Activated CD8-positive, alpha-beta T cell treated with anti-CD3 and anti-CD28 coated beads for 36 hours (primary cell): Measurements from ENCODE around the gene OTUB1. TPM values are rescaled to one million over a fixed set of nuclear protein-coding genes. Genes with fewer than 3 reads are reported as not detected.

Experiments used
- ATAC-seq: fragments of 200-7000 bp; cut with Tn5 transposase; one replicate; pipeline ENCODE4 v1.10.0; 2021; ENCODE audit warnings: mild to moderate bottlenecking, moderate library complexity
- CTCF ChIA-PET: fragments of 350-600 bp; sonication (Branson Sonifier 250); formaldehyde crosslinking; loops from one replicate; lab custom pipeline; 2021; ENCODE audit warnings: antibody characterized with exemption; lab: Charles Lee
- POLR2A ChIA-PET: fragments of 350-600 bp; sonication (Branson Sonifier 250); formaldehyde crosslinking; loops from one replicate; lab custom pipeline; 2021; ENCODE audit warnings: antibody characterized with exemption; lab: Charles Lee
- DNase-seq: peaks from one replicate; pipeline ENCODE4 v3.0.0-alpha.2; 2020
- H3K27ac Mint-ChIP-seq: one replicate; pipeline ENCODE4 v1.8.0; 2021; ENCODE audit warnings: mild to moderate bottlenecking, mixed read lengths
- H3K27me3 Mint-ChIP-seq: one replicate; pipeline ENCODE4 v1.8.0; 2021; ENCODE audit warnings: mixed read lengths
- H3K36me3 Mint-ChIP-seq: one replicate; pipeline ENCODE4 v1.8.0; 2021; ENCODE audit warnings: low read depth, mixed read lengths
- H3K4me1 Mint-ChIP-seq: one replicate; pipeline ENCODE4 v1.8.0; 2021; ENCODE audit warnings: low read depth, mixed read lengths
- H3K4me3 Mint-ChIP-seq: one replicate; pipeline ENCODE4 v1.8.0; 2021; ENCODE audit warnings: mild to moderate bottlenecking, moderate library complexity, mixed read lengths
- H3K9me3 Mint-ChIP-seq: one replicate; pipeline ENCODE4 v1.8.0; 2021; ENCODE audit warnings: mixed read lengths
- CTCF ChIP-seq: fragments of 200-600 bp; IDR thresholded peaks from one replicate; pipeline ENCODE4 v1.8.0; 2022; ENCODE audit warnings: antibody characterized with exemption, mild to moderate bottlenecking
- intact Hi-C: fragments of 100-400 bp; cut with micrococcal nuclease; formaldehyde crosslinking; loops from one replicate; pipeline ENCODE4 v1.10.0; 2022
- total RNA-seq, 2 experiments: library from RNA; stranded (reverse); gene quantifications; one replicate each; pipeline ENCODE4 v1.2.3, GENCODE V29; 2021

The OTUB1 gene
- total RNA-seq: 10 to 100 TPM; 70.1 to 73.9 TPM

- intact Hi-C loops: no loop called here
- DNase-seq (peak; percentile 93), ATAC-seq (peak; percentile 91)
- peak within 1 kb of the TSS; percentile 87 for H3K27ac Mint-ChIP-seq
- peak within 1 kb of the TSS; percentile 82 for H3K4me3 Mint-ChIP-seq
- H3K27me3 Mint-ChIP-seq: no peaks in the 10 kb centered on the region
- CTCF ChIA-PET: interaction anchor here (0.7 to 1.3 kb wide), 4 partner anchors 10 to 163 kb away, joined by 3 to 9 read pairs (median 4); no protein-coding TSS in a partner anchor
- H3K9me3 Mint-ChIP-seq: no peaks in the 10 kb centered on the region
- no peak for TF ChIP-seq CTCF
- POLR2A ChIA-PET: interaction anchor here (0.9 to 2.5 kb wide), 5 partner anchors 8 to 41 kb away, joined by 3 to 7 read pairs (median 4); no protein-coding TSS in a partner anchor
- peaks cover 27% of the 10 kb centered on the region for H3K36me3 Mint-ChIP-seq
- H3K4me1 Mint-ChIP-seq: peaks cover 29% of the 10 kb centered on the region
These were observed at the start of gene OTUB1 for GRCh38 chr11:63986156-63986931. OTUB1 (plus strand) TSS chr11:63986438; CDS start chr11:63986457, 19 bp downstream.

GRCh38 chr11:63937713-63938478 lies 48.3 kb upstream of the OTUB1 start:
- Mint-ChIP-seq H3K9me3 (no peaks in the 10 kb centered on the region), H3K4me1 (peaks cover 24% of the 10 kb centered on the region), H3K36me3 (no peaks in the 10 kb centered on the region), H3K4me3 (peak overlapping the region; percentile 79), H3K27me3 (no peaks in the 10 kb centered on the region), H3K27ac (peak overlapping the region; percentile 83)
- ChIA-PET POLR2A (interaction anchor here (1.0 to 1.5 kb wide), 2 partner anchors 19 to 47 kb away, joined by 4 to 6 read pairs; no protein-coding TSS in a partner anchor), CTCF (interaction anchor here (0.5 to 1.5 kb wide), 2 partner anchors 16 to 17 kb away, joined by 3 to 4 read pairs; no protein-coding TSS in a partner anchor)
- DNase-seq (peak; percentile 51), ATAC-seq (peak; percentile 19)
- intact Hi-C loops: no loop called here
- no peak for TF ChIP-seq CTCF

- no peaks in the 10 kb centered on the region for H3K27me3 Mint-ChIP-seq
- no peaks in the 10 kb centered on the region for H3K36me3 Mint-ChIP-seq
These were observed 47.5 kb upstream of the OTUB1 start, which contains the start of gene NAA40 for GRCh38 chr11:63938479-63939396. NAA40 (plus strand) TSS chr11:63939002; CDS start chr11:63939097, 95 bp downstream.

More at GRCh38 chr11:63938479-63939396, 47.5 kb upstream of the OTUB1 start, which contains the start of gene NAA40:
- Mint-ChIP-seq H3K4me3 (peak within 1 kb of the TSS; percentile 79), H3K9me3 (no peaks in the 10 kb centered on the region), H3K27ac (peak within 1 kb of the TSS; percentile 83), H3K4me1 (peaks cover 24% of the 10 kb centered on the region)
- DNase-seq: peak; percentile 96
- intact Hi-C loops: no loop called here
- peak; percentile 94 for ATAC-seq
- CTCF ChIA-PET: no interaction called here
- POLR2A ChIA-PET: interaction anchor here (0.8 to 1.7 kb wide), 6 partner anchors 20 to 99 kb away, joined by 3 to 6 read pairs (median 4); partner anchors contain the start of gene RCOR2
- TF ChIP-seq CTCF: no peak
